Liver (tissue), 3 donors: ENCODE results near the gene AKAP7.

ENCODE experiments used
- CTCF ChIP-seq: fragments of 150-350 bp; IDR thresholded peaks from 2 replicates; pipeline ENCODE4 v1.5.1; 2017; ENCODE audit warnings: improper control_type of control experiment, low read depth, low read length; ENCODE audit not compliant: missing input control
- FOXA1 ChIP-seq: IDR thresholded peaks from 2 replicates; pipeline ENCODE4 v1.6.1; 2016; ENCODE audit warnings: antibody characterized with exemption
- GABPA ChIP-seq, 2 donors: IDR thresholded peaks in 1 of 2; conservative IDR thresholded peaks in 1 of 2; 2 replicates each; pipeline ENCODE4 v1.6.1; 2016; ENCODE audit warnings: antibody characterized with exemption in 2 of 2, mild to moderate bottlenecking in 1 of 2, moderate library complexity in 1 of 2
- JUND ChIP-seq, 2 donors: IDR thresholded peaks; 2 replicates each; pipeline ENCODE4 v1.6.1; 2016; ENCODE audit warnings: antibody characterized with exemption in 2 of 2
- RAD21 ChIP-seq, 2 donors: IDR thresholded peaks; 2 replicates each; pipeline ENCODE4 v1.6.1; 2016; ENCODE audit warnings: antibody characterized with exemption in 2 of 2, mild to moderate bottlenecking in 2 of 2
- RXRA ChIP-seq, 2 donors: IDR thresholded peaks; 2 replicates each; pipeline ENCODE4 v1.6.1; 2017 to 2018; ENCODE audit warnings: antibody characterized with exemption in 2 of 2, mild to moderate bottlenecking in 1 of 2
- TAF1 ChIP-seq: conservative IDR thresholded peaks from 2 replicates; pipeline ENCODE4 v1.6.1; 2016; ENCODE audit warnings: antibody characterized with exemption, mild to moderate bottlenecking
- YY1 ChIP-seq: IDR thresholded peaks from 2 replicates; pipeline ENCODE4 v1.6.1; 2016; ENCODE audit warnings: antibody characterized with exemption, mild to moderate bottlenecking
- TF ChIP-seq, protein P1 (sequence below): IDR thresholded peaks from 2 replicates; pipeline ENCODE4 v1.6.1; 2016; ENCODE audit warnings: antibody characterized with exemption, mild to moderate bottlenecking
- TF ChIP-seq, protein P2 (sequence below): IDR thresholded peaks from 2 replicates; pipeline ENCODE4 v1.6.1; 2016; ENCODE audit warnings: antibody characterized with exemption
- TF ChIP-seq, protein P3 (sequence below): IDR thresholded peaks from 2 replicates; pipeline ENCODE4 v1.6.1; 2016; ENCODE audit warnings: antibody characterized with exemption
- donor health status: healthy.
- donor health status: healthy.

GRCh38 chr6:131103296-131103695 lies 32.0 kb upstream of the AKAP7 start:
- TF ChIP-seq YY1 (no peak), CTCF (no peak), TAF1 (no peak), JUND (IDR thresholded peaks at IDR 0.05) (no peak), RAD21 (IDR thresholded peaks at IDR 0.05) (no peak), RXRA (IDR thresholded peaks at IDR 0.05) (no peak), GABPA (IDR thresholded peaks at IDR 0.05 in 1 of 2, conservative IDR thresholded peaks at IDR 0.05 in 1 of 2) (no peak), FOXA1 (no peak)
- TF ChIP-seq, protein P1, sequence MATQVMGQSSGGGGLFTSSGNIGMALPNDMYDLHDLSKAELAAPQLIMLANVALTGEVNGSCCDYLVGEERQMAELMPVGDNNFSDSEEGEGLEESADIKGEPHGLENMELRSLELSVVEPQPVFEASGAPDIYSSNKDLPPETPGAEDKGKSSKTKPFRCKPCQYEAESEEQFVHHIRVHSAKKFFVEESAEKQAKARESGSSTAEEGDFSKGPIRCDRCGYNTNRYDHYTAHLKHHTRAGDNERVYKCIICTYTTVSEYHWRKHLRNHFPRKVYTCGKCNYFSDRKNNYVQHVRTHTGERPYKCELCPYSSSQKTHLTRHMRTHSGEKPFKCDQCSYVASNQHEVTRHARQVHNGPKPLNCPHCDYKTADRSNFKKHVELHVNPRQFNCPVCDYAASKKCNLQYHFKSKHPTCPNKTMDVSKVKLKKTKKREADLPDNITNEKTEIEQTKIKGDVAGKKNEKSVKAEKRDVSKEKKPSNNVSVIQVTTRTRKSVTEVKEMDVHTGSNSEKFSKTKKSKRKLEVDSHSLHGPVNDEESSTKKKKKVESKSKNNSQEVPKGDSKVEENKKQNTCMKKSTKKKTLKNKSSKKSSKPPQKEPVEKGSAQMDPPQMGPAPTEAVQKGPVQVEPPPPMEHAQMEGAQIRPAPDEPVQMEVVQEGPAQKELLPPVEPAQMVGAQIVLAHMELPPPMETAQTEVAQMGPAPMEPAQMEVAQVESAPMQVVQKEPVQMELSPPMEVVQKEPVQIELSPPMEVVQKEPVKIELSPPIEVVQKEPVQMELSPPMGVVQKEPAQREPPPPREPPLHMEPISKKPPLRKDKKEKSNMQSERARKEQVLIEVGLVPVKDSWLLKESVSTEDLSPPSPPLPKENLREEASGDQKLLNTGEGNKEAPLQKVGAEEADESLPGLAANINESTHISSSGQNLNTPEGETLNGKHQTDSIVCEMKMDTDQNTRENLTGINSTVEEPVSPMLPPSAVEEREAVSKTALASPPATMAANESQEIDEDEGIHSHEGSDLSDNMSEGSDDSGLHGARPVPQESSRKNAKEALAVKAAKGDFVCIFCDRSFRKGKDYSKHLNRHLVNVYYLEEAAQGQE: no peak
- TF ChIP-seq, protein P2, sequence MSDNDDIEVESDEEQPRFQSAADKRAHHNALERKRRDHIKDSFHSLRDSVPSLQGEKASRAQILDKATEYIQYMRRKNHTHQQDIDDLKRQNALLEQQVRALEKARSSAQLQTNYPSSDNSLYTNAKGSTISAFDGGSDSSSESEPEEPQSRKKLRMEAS: no peak
- TF ChIP-seq, protein P3, sequence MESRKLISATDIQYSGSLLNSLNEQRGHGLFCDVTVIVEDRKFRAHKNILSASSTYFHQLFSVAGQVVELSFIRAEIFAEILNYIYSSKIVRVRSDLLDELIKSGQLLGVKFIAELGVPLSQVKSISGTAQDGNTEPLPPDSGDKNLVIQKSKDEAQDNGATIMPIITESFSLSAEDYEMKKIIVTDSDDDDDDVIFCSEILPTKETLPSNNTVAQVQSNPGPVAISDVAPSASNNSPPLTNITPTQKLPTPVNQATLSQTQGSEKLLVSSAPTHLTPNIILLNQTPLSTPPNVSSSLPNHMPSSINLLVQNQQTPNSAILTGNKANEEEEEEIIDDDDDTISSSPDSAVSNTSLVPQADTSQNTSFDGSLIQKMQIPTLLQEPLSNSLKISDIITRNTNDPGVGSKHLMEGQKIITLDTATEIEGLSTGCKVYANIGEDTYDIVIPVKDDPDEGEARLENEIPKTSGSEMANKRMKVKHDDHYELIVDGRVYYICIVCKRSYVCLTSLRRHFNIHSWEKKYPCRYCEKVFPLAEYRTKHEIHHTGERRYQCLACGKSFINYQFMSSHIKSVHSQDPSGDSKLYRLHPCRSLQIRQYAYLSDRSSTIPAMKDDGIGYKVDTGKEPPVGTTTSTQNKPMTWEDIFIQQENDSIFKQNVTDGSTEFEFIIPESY: no peak
